DOHH2 (cell line): ENCODE results near the gene BMP7.
"Not testable (repeated sequence)": the region's sequence is repeated elsewhere in the genome, so short reads cannot be mapped to it uniquely, and the experiment has no call there.

Experiments used
- H3F3A ChIP-seq: fragments of 200-600 bp; sonication (generic), shearing (Covaris generic); 2 replicates; pipeline ENCODE4 v1.6.0; 2016; ENCODE audit warnings: antibody characterized with exemption, mild to moderate bottlenecking; ENCODE audit not compliant: control insufficient read depth, insufficient read depth
- H3K27ac ChIP-seq: fragments of 200-600 bp; sonication (generic); 2 replicates; pipeline ENCODE4 v1.5.1; 2014; ENCODE audit warnings: low read depth, mild to moderate bottlenecking, low read length, moderate library complexity
- H3K27me3 ChIP-seq: fragments of 200-600 bp; sonication (generic); 2 replicates; pipeline ENCODE4 v1.6.1; 2014; ENCODE audit warnings: mild to moderate bottlenecking, low read length, mixed read lengths; ENCODE audit not compliant: control insufficient read depth
- H3K36me3 ChIP-seq: fragments of 200-600 bp; sonication (generic); 2 replicates; pipeline ENCODE4 v1.6.1; 2014; ENCODE audit warnings: mild to moderate bottlenecking, low read length, moderate library complexity, mixed read lengths; ENCODE audit not compliant: control insufficient read depth
- H3K4me1 ChIP-seq: fragments of 200-600 bp; sonication (generic); 2 replicates; pipeline ENCODE4 v1.6.1; 2014; ENCODE audit warnings: mild to moderate bottlenecking, low read length, mixed read lengths; ENCODE audit not compliant: control insufficient read depth
- H3K4me2 ChIP-seq: fragments of 200-600 bp; sonication (generic); 2 replicates; pipeline ENCODE4 v1.6.0; 2014; ENCODE audit warnings: mild to moderate bottlenecking, low read length, moderate library complexity
- H3K4me3 ChIP-seq: fragments of 200-600 bp; sonication (generic); 2 replicates; pipeline ENCODE4 v1.5.1; 2014; ENCODE audit warnings: mild to moderate bottlenecking, low read length, mixed read lengths
- H3K79me2 ChIP-seq: fragments of 200-600 bp; sonication (generic); 2 replicates; pipeline ENCODE4 v1.6.1; 2014; ENCODE audit warnings: mild to moderate bottlenecking, low read length, mixed read lengths; ENCODE audit not compliant: control insufficient read depth
- H3K9me2 ChIP-seq: fragments of 200-600 bp; sonication (generic); replicated peaks from 2 replicates; pipeline ENCODE4 v1.6.1; 2014; ENCODE audit warnings: mild to moderate bottlenecking, low read length, mixed read lengths; ENCODE audit not compliant: control insufficient read depth
- H3K9me3 ChIP-seq: fragments of 200-600 bp; sonication (generic); 2 replicates; pipeline ENCODE4 v1.6.1; 2014; ENCODE audit warnings: antibody characterized with exemption, low read length, mixed read lengths; ENCODE audit not compliant: control insufficient read depth, insufficient read depth
- H4K20me1 ChIP-seq: fragments of 200-600 bp; sonication (generic); 2 replicates; pipeline ENCODE4 v1.6.0; 2014; ENCODE audit warnings: low read depth, mild to moderate bottlenecking, antibody characterized with exemption, low read length, moderate library complexity; ENCODE audit not compliant: control insufficient read depth, insufficient read depth
- CTCF ChIP-seq: fragments of 200-600 bp; sonication (generic); IDR thresholded peaks from one replicate; pipeline ENCODE4 v1.5.1; 2014; ENCODE audit warnings: antibody characterized with exemption, mild to moderate bottlenecking, low read depth, low read length; ENCODE audit not compliant: poor library complexity, severe bottlenecking
- EZH2phosphoT487 ChIP-seq: fragments of 200-600 bp; sonication (generic); IDR thresholded peaks from 2 replicates; pipeline ENCODE4 v1.6.1; 2017; ENCODE audit warnings: borderline replicate concordance, mild to moderate bottlenecking, antibody characterized with exemption, low read length, moderate library complexity, mixed read lengths

BMP7 gene

DNA sequence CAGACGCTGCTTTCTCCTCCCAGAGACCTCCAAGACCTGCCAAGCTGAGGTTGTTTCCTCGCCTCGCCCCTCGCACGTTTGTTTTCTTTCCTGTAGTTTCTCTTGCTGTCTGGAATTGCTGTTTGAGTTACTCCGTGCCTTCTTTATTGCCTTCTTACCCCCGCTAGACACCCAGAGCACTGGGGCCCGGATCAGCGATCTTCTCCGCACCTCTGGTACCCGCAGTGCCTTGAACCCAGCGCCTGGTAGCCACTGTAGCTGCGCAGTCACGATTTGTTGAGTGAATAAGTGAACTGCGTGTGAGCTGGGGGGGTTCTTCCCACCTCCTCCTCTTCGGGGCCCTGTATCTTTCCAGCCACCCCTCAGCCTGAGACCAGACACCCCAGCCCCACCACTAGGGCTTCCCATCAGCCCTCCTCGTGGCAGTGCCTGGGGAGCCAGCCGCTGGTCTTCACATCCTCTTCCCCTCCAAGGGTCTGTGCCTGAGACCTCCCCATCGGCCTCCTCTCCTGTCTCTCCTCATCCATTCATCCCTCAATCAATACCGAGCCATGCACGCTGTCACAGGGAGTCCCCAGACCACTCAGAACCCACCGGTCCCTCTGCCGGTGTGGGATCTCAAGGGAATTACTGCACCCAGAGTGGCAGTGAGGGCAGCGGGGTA, 849 bp upstream of the BMP7 start:
- peak overlapping the region; percentile 96 for H3K4me2 ChIP-seq
- peaks cover 60% of the 10 kb centered on the region for H3K36me3 ChIP-seq
- H3F3A ChIP-seq = peaks cover 31% of the 10 kb centered on the region
- H3K79me2 ChIP-seq = peaks cover 100% of the 10 kb centered on the region
- H3K9me3 ChIP-seq = no peaks in the 10 kb centered on the region
- TF ChIP-seq EZH2phosphoT487 (no peak), CTCF (peak; percentile 24)
- H3K27me3 ChIP-seq = no peaks in the 10 kb centered on the region
- no peaks in the 10 kb centered on the region for H3K9me2 ChIP-seq
- peak overlapping the region; percentile 94 for H3K27ac ChIP-seq
- H3K4me1 ChIP-seq = peaks cover 58% of the 10 kb centered on the region
- peak overlapping the region; percentile 86 for H3K4me3 ChIP-seq
- H4K20me1 ChIP-seq = peaks cover 12% of the 10 kb centered on the region; the same call in 1 of the 2 replicates

DNA sequence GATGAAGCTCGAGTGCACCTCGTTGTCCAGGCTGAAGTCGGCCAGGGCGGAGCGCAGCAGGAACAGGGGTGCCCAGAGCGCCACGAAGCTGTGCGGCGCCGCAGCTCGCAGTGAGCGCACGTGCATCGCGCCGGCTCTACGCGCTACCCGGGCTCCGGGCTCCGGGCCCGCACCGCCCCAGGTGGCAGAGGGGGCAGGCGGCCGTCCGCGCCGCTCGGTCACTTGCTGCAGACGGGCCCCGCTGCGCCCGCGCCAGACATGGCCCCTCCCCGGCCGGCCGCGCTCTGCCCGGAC, 497 bp downstream of the BMP7 start:
- Histone ChIP-seq H3K4me3 (peak overlapping the region; percentile 86), H3K9me3 (no peaks in the 10 kb centered on the region), H4K20me1 (peaks cover 26% of the 10 kb centered on the region), H3F3A (peaks cover 29% of the 10 kb centered on the region), H3K79me2 (peaks cover 100% of the 10 kb centered on the region), H3K27me3 (no peaks in the 10 kb centered on the region), H3K9me2 (no peaks in the 10 kb centered on the region), H3K4me2 (peak overlapping the region; percentile 96), H3K4me1 (peaks cover 58% of the 10 kb centered on the region), H3K36me3 (peaks cover 67% of the 10 kb centered on the region), H3K27ac (peak overlapping the region; percentile 94)
- TF ChIP-seq CTCF (no peak), EZH2phosphoT487 (no peak)

- H3K27me3 ChIP-seq = no peaks in the 10 kb centered on the region
- H3K9me2 ChIP-seq = no peaks in the 10 kb centered on the region
- H3K9me3 ChIP-seq = no peaks in the 10 kb centered on the region
- TF ChIP-seq CTCF = no peak
- TF ChIP-seq EZH2phosphoT487 = no peak
- H4K20me1 ChIP-seq = peaks cover 30% of the 10 kb centered on the region
- peaks cover 100% of the 10 kb centered on the region for H3K79me2 ChIP-seq
- H3K4me3 ChIP-seq = peak overlapping the region; percentile 86
- peaks cover 24% of the 10 kb centered on the region for H3F3A ChIP-seq
- H3K27ac ChIP-seq = peak overlapping the region; percentile 94
- H3K4me2 ChIP-seq = peak overlapping the region; percentile 96
- H3K36me3 ChIP-seq = peaks cover 72% of the 10 kb centered on the region
- H3K4me1 ChIP-seq = peaks cover 58% of the 10 kb centered on the region
Observed at GRCh38 chr20:57265336-57265996, 975 bp downstream of the BMP7 start.

DNA sequence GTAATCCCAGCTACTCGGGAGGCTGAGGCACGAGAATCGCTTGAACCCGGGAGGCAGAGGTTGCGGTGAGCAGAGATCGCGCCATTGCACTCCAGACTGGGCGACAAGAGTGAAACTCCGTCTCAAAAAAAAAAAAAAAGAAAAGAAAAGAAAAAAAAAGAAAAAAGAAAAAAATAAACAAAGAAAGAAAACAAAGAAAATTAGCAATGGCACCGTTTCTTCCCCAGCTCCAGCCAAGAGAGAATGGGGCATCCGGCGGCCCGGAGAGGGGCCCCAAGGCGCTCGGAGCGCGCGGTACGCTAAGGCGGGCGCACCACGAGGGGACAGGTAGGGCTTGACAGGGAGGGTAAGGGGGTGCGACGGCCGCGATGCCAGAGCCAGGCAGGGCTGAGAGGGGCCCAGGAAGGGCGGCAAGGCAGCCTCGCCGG, 1.5 kb downstream of the BMP7 start:
- peaks cover 58% of the 10 kb centered on the region for H3K4me1 ChIP-seq
- peaks cover 23% of the 10 kb centered on the region for H3F3A ChIP-seq
- peaks cover 76% of the 10 kb centered on the region for H3K36me3 ChIP-seq
- H4K20me1 ChIP-seq = peaks cover 36% of the 10 kb centered on the region
- peak overlapping the region; percentile 86 for H3K4me3 ChIP-seq
- not testable (repeated sequence) for H3K9me3 ChIP-seq, H3K9me2 ChIP-seq, H3K27me3 ChIP-seq
- H3K4me2 ChIP-seq = peak overlapping the region; percentile 96
- peaks cover 100% of the 10 kb centered on the region for H3K79me2 ChIP-seq
- peak overlapping the region; percentile 94 for H3K27ac ChIP-seq
